ENCODE data around the gene SIRT2.
"Not testable (repeated sequence)": the region's sequence is repeated elsewhere in the genome, so short reads cannot be mapped to it uniquely, and the experiment has no call there.

SIRT2 gene

DNA sequence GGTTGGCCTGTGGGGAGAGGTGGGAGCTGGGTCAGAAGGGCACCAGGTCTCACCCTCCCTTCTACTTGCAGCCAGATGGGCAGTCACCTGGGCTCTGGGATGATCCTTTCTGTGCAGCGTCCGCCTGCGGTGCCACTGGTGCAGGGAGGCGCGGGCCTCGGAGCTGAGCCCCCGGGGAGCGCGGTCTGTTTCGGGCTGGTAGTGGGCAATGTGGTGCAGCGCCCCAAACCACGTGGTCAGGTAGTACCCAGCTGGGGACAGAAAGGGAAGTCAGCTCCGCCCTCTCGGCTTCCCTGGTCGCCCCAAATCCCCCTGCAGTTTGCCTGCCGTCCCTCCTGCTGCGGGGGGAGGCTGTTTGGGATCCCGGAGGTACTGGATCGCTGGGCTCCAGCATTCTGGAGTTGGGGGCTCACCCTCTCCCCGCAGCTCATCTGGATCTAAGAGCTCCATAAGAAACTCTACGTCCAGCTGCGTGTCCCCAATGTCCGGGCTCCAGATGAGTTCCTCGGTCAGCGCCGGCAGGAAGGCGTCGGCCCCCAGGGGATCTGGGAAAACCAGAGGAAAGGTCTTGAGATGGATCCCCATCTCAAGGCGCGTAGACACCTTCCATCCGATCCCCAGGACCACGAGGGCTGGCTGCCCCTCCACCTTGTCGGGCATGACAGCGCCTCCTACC lies 30.1 kb downstream of the SIRT2 start:
- no peak for DNase-seq (ENCODE audit: low spot score)

DNA sequence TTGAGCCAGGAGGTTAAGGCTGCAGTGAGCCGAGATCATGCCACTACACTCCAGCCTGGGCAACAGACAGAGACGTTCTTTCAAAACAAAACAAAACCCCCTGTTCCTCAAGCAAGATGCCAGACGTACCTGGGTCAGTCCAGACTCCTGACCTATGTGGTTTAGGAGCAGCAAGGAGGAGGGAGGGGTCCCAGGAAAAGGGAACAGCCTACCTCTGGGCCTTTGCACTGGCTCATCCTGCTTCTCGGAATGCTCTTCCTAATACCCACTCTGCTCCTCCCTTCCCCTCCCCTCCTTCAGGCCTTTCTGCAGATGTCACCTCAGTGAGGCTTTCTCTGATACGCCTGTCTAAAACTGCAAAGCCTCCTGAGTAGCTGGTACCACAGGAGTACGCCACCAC lies 30.9 kb downstream of the SIRT2 start:
- no peak for DNase-seq (ENCODE audit: low spot score)

DNA sequence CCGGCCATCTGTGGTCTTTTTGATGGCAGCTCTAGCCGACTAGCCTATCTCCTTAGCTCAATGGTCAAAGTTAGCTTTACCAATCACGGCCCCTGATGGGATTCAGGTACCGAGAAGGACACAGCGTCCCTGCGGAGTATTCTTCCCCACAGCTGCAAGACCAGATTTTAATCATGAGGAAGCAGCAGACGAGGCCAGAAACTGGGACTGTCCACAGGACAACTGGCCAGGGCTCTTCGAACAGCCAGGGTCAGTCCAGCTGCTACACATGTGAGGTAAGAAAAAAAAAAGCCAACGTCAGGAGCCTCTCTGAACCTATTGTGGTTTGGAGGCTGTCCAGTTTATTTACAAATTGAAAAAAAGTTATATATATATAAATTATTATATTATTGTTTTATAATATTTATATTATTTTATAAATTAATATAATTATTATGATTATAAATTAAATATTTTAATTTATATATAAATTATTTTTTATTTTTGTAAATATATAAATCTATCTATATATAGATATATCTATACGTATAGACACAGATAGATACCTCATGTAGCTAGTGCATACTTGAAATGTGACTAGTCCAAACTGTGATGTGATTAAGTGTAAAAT lies 32.1 kb downstream of the SIRT2 start:
- DNase-seq (ENCODE audit: low spot score), result no peak

DNA sequence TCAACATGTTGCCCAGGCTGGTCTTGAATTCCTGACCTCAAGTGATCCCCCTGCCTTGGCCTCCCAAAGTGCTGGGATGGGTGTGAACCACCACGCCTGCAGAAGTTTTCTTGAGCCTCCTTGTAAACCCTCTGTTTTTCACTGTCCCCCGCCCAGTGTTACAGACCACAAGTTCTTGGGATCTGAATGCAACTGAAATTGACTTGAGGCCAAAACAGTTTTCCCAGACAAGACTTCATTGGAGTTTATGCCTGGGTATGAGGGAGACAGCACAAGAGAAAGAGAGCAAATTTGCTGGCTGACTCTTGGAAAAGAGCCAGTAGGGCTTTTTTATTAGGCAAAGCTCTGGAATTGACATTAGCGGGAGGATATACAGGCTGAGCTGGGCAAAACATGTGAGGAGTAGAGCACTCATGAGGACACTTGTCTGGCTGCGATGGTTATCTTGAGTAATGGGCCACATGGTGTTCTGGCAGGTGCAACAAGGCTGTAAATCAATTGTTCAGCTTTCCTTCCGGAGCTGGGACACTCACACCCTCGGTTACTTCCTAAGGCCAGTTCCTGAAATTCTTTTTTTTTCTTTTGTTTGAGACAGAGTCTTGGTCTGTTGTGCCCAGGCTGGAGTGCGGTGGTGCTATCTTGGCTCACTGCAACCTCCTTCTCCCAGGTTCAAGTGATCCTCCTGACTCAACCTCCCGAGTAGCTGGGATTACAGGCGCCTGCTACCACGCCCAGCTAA lies 36.9 kb downstream of the SIRT2 start:
- DNase-seq (ENCODE audit: low spot score), result no peak

DNA sequence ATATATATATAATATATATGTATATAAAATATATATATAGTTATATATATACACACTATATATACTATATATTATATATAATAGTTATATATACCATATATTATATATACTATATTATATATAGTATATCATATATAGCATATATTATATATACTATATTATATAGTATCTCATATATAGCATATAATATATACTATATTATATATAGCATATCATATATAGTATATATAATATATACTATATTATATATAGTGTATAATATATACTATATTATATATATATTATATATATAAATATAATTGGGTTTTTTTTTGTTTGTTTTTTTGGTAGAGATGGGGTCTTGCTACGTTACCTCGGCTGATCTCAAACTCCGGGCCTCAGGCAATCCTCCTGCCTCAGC lies 38.0 kb downstream of the SIRT2 start:
- DNase-seq (ENCODE audit: low spot score), result no peak

DNA sequence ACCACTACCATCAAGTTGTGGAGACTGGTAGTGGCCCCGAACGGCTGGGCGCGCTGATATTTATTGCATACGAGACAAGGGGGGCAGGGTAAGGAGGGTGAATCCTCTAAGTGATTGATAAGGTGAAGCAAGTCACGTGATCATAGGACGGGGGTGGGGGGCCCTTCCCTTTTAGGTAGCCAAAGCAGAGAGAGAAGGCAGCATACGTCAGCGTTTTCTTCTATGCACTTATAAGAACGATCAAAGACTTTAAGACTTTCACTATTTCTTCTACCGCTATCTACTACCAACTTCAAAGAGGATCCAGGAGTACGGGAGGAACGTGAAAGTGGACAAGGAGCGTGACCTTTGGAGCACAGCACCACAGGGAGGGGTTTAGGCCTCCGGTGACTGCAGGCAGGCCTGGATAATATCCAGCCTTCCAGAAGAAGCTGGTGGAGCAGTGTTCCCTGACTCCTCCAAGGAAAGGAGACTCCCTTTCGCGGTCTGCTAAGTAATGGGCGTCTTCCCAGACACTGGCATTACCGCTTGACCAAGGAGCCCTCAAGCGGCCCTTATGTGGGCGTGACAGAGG lies 39.7 kb downstream of the SIRT2 start:
- not testable (repeated sequence) for DNase-seq (ENCODE audit: low spot score)

DNA sequence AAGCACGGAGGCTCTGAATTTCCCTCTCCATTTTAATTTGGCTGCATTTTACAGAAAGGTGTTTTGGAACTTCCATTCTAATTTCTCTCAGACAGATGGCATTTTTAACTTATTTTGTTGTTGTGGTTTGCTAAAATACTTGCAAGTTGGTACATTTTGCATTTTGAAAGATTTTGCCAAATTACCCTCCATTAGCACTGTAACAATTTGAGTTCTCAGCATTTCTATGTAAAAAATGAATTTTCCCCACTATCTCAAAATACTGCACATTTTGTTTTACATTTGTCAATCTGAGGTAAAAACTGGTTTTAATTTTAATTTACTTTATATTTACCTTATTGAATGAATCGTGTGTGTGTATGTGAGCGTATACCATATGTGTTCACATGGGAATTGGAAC lies 42.6 kb downstream of the SIRT2 start:
- DNase-seq (ENCODE audit: low spot score), result no peak

DNA sequence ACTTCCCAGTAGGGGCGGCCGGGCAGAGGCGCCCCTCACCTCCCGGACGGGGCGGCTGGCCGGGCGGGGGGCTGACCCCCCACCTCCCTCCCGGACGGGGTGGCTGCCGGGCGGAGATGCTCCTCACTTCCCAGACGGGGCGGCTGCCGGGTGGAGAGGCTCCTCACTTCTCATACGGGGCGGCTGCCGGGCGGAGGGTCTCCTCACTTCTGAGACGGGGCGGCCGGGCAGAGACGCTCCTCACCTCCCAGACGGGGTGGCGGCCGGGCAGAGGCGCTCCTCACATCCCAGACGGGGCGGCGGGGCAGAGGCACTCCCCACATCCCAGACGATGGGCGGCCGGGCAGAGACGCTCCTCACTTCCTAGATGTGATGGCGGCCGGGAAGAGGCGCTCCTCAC lies 43.7 kb downstream of the SIRT2 start:
- DNase-seq (ENCODE audit: low spot score), result not testable (repeated sequence)

DNA sequence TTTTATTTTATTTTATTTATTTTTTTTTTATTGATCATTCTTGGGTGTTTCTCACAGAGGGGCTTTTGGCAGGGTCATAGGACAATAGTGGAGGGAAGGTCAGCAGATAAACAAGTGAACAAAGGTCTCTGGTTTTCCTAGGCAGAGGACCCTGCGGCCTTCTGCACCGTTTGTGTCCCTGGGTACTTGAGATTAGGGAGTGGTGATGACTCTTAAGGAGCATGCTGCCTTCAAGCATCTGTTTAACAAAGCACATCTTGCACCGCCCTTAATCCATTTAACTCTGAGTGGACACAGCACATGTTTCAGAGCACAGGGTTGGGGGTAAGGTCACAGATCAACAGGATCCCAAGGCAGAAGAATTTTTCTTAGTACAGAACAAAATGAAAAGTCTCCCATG lies 44.5 kb downstream of the SIRT2 start:
- DNase-seq (ENCODE audit: low spot score), result not testable (repeated sequence)

DNA sequence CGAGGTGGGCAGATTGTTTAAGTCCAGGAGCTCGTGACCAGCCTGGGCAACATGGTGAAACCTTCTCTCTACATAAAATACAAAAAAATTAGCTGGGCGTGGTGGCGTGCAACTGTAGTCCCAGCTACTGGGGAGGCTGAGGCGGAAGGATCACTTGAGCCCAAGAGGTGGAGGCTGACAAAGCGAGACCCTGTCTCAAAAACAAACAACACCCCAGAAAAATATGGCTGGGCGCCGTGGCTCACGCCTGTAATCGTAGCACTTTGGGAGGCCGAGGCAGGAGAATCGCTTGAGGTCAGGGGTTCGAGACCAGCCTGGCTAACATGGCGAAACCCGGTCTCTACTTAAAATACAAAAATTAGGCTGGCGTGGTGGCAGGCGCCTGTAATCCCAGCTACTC lies 46.2 kb downstream of the SIRT2 start:
- DNase-seq (ENCODE audit: low spot score), result no peak

DNA sequence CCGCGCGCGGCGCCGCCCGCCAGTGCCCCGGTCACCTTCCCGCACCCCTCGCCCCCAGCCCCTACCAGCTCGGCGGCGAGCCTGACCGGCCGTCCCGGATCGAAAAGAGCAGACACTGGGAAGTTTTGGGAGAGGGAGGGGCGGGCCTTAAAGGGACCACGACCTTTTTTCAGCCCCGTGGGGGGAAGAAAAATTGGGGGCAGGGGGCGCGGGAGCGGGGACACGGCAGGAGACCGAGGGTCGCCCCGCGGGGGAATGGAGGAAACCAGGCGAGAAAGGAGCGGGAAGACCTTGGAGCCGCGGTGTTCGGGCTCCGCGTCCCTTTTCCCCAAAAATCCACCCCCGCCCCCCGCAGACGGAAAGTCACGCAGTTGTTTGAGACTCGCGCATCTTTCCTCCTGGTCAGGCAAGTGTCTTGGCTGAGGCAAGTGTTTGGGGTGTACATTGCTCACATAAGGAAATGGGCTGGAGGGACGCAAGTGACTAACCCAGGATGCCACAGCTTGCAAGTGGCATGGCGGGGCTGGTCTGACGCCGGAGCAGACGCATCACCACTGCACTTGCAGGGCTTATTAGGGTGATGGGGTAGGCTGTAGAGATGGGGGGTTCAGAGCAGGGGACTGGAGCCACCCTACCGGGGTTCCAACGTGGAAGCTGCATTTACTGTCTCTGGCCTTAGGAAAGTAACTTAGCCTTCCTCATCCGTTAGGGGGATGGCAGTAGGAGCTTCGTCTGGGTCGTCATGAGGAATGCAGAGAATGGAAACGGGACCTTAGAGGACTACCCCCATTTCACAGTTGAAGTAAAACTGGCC lies 47.0 kb downstream of the SIRT2 start:
- DNase-seq (ENCODE audit: low spot score), result peak; percentile 38

DNA sequence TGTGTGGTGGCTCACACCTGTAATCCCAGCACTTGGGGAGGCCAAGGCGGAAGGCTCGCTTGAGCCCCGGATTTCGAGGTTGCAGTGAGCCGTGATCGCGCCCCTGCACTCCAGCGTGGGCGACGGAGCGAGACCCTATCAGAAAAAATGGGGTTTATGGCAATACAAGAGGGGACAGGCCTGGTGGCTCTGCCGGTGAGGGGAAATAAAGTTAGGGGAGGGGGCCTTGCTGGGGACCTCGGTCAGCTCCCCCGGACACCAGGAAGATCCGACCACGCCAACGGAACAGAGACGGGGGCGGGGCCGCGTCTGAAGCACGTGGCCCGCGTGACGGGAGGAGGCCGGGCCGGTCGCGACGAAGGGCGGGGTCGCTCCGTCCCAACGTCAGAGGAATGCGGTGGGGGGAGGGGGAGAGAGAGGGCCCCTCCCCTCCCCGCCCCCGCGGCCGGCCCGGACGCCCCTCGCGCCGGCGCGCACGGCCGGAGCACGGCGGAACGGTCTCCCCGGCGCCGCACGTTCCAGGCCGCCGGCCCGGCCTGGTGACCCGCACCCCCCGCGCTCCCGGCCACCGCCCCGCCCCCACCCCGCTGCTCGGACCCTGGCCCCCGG lies 47.7 kb downstream of the SIRT2 start:
- peak; percentile 93 for DNase-seq (ENCODE audit: low spot score)

DNA sequence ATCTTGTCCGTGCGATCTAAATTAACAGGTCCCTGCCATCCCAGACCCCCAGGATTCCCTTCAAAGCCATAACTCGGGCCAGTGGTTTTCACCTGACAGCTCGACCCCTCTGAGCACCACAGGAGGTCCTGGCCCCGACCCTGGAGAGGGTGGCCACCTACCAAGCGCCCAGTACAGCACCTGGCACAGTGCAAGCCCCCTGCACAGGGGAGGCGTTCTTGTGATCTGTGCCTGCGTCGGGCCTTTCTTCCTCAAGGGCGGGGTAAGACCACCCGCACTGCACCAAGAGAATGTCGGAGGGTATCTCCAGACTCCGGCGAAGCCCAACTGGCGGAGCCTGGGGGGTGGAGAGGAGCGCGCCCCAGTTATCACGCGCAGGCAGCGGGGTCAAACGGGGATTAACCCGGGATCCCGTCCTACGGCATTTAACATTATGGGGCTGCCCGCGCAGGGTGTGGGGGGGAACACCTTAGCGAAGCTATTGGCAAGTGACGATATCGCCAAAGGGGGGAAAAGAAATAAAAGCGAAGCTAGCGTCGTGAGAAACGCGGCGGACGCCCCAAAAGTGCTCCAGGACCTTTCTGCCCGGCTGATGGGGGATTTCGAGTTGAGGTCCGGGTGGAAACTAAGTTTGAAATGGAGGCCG lies 48.3 kb downstream of the SIRT2 start:
- peak; percentile 39 for DNase-seq (ENCODE audit: low spot score)

DNA sequence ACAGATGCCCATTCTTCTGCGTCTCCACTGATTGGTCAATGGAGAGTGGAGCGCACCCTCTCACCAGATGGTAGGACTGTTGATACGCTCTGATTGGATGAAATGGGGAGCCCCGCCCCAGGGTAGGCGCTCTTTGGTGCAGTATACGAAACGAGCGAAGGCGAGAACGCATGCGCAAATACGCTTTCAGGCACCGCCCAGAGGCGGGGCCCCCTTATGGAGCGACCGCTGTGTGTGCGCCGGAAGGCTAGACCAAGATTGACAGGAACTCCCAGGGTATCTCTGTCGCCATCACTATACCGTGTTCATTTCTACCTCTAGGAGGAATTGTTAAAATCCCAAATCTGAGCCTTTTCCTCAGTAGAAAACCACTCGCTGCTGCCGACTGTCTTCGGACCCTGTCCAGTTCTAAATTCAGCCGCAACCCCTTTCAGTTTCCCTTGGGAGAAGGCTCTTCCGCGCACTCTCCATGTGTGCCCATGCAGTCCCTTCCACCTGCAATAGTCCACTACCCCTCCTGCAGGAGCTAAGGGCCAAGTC lies 48.9 kb downstream of the SIRT2 start:
- DNase-seq (ENCODE audit: low spot score), result no peak

DNA sequence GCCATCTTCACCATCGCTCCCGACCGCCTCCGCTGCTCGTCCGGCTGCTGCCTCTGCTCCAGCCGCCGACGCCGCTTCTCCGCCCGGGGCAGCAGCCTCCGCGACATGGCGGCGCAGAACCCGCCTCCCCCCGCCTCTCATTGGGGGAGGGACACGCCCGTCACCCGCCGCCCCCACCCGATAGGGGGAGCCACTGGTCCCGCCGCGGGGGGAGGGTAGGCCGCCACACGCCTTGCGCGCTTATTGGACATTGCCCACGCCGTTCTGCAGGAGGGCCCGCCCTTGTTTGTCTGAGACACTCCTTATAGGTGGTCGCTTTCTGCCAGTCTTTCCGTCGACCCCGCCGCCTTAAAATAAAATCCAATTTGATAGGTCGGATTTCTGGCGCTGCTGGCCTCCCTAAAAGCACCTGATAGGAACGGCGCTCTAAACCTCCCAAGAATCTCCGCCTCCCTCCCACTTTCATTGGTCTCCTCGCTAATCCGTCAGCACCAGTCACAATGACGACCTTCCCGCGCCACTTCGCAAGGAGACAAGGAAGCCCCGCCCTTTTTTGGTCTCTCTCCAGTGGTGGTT lies 49.5 kb downstream of the SIRT2 start, which contains the start of gene HNRNPL:
Gene HNRNPL (minus strand): TSS at position 127 of the 576 bp plus-strand sequence. CDS start 20 bp downstream, at position 107.
- peak; percentile 100 for DNase-seq (ENCODE audit: low spot score)

DNA sequence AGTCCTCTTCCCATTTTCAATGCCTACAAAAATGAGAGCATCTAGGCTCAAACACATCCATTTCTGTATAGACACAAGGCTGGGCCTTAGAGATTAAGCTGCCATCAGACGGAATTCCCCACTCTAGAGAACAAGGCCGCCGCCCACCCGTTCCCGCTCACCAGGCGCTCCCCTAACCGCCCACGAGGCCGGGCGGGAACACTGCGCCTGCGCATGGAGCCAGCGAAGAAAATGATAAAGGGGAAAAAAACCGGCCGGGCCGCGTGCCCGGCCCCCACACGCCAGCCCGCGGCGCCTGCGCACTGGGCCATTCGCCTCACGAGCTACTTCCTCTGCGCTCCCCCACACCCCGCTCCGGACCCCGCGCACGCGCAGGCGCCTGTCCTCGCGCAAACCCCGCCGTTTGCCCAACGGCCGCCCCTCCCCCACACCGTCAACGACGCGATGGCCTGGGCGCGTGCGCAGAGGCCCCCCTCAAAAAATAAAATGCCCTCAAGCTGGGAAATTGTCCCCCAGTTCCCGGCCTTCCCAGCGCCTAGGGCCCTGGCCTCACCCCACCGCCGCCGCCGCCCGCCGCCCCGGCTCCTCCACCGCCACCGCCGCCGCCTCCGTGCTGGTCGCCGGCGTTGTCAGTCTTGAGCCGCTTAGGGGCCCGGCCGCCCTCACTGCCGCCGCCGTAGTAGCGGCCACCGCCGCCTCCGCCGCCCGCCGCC lies 50.1 kb downstream of the SIRT2 start:
- DNase-seq (ENCODE audit: low spot score), result peak; percentile 92

DNA sequence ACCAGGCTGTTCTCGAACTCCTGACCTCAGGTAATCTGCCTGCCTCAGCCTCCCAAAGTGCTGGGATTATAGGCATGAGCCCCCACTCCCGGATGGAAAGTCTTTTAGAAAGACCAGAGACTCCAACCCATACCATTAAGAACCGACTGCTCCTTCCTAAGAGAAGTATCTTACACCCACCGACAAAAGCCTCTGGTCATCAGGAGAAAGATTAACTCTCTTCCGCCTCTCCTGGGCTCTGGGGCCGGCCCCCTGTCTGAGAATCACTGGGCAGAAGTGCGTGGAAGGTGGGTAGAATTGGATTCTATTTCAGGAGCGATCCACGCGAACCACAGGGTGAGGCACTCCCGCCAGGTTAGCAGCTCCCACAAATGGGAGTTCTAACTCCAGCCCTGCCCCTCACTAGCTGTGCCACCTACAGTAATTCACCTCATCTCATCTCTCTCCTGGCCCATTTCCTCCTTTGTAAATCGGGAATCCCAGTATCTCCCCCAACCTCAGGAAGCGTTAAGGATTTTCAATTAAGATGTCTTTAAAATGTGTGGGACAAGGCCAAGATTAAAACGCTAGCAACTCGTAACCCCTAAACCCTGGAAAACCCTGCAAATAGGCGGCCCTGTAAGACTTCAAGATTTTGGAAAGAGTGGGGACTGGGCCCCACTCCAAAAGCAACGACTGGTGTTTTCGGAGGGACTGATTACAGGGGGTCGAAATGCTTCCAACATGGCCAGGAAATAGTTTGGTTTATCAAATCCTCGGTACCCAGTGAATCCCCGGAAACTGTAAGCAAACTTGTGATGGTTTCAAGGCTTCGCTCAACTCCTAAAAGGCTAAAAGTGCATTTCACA lies 50.9 kb downstream of the SIRT2 start:
- no peak for DNase-seq (ENCODE audit: low spot score)

DNA sequence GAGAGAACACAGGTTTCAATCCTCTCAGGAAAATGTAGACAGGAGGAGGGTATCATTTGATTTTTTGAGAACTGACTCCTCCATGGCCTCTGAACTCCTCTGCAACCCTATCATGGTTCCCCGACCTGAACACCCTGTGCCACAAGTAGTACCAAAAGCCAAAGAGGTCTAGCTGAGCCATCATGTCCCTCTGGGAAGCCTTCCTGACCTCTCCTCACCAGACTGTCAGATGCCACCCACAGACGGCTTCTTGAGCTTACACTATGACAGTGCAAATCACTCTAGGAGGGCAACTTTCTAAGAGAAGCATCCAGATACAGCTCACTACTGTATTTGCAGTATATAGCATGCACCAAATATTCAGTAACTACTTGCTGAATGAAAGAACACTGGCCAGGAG lies 53.3 kb downstream of the SIRT2 start:
- no peak for DNase-seq (ENCODE audit: low spot score)

Data from globus pallidus (tissue), 1 donor.